ENCODE data around the gene TNFAIP8L1.
"Not testable (repeated sequence)": the region's sequence is repeated elsewhere in the genome, so short reads cannot be mapped to it uniquely, and the experiment has no call there.

The TNFAIP8L1 gene

GRCh38 chr19:4671185-4671851, 32.0 kb downstream of the TNFAIP8L1 start:
- Histone ChIP-seq H3K27me3 (ENCODE audit: low read depth, low read length) (no peaks in the 10 kb centered on the region), H3K36me3 (ENCODE audit: control insufficient read depth in 1 of 2, insufficient read depth in 2 of 2, low read length in 2 of 2) (peaks cover 9 to 14% of the 10 kb centered on the region in 2 donors), H3K9me3 (ENCODE audit: control insufficient read depth in 1 of 2, low read length in 2 of 2) (no peaks in the 10 kb centered on the region), H3K27ac (ENCODE audit: low read length) (no peak overlapping the region), H3K4me1 (ENCODE audit: control insufficient read depth in 1 of 2, insufficient read depth in 2 of 2, low read length in 2 of 2) (peaks cover 0 to 18% of the 10 kb centered on the region in 2 donors), H3K4me3 (ENCODE audit: low read depth in 1 of 2, low read length in 2 of 2) (no peak overlapping the region)

GRCh38 chr19:4673216-4673615, 33.9 kb downstream of the TNFAIP8L1 start:
- no peaks in the 10 kb centered on the region for H3K9me3 ChIP-seq (ENCODE audit: control insufficient read depth in 1 of 2, low read length in 2 of 2)
- no peak overlapping the region for H3K27ac ChIP-seq (ENCODE audit: low read length)
- H3K36me3 ChIP-seq (ENCODE audit: control insufficient read depth in 1 of 2, insufficient read depth in 2 of 2, low read length in 2 of 2): peaks cover 9 to 21% of the 10 kb centered on the region in 2 donors
- H3K4me3 ChIP-seq (ENCODE audit: low read depth in 1 of 2, low read length in 2 of 2): no peak overlapping the region
- H3K4me1 ChIP-seq (ENCODE audit: control insufficient read depth in 1 of 2, insufficient read depth in 2 of 2, low read length in 2 of 2): peaks cover 0 to 20% of the 10 kb centered on the region in 2 donors
- H3K27me3 ChIP-seq (ENCODE audit: low read depth, low read length): no peaks in the 10 kb centered on the region

GRCh38 chr19:4673726-4674125, 34.4 kb downstream of the TNFAIP8L1 start:
- no peaks in the 10 kb centered on the region for H3K27me3 ChIP-seq (ENCODE audit: low read depth, low read length)
- no peaks in the 10 kb centered on the region for H3K9me3 ChIP-seq (ENCODE audit: control insufficient read depth in 1 of 2, low read length in 2 of 2)
- H3K27ac ChIP-seq (ENCODE audit: low read length): no peak overlapping the region
- H3K4me1 ChIP-seq (ENCODE audit: control insufficient read depth in 1 of 2, insufficient read depth in 2 of 2, low read length in 2 of 2): peaks cover 0 to 14% of the 10 kb centered on the region in 2 donors
- H3K4me3 ChIP-seq (ENCODE audit: low read depth in 1 of 2, low read length in 2 of 2): no peak overlapping the region
- H3K36me3 ChIP-seq (ENCODE audit: control insufficient read depth in 1 of 2, insufficient read depth in 2 of 2, low read length in 2 of 2): peaks cover 8 to 25% of the 10 kb centered on the region in 2 donors

GRCh38 chr19:4675346-4675745, 36.0 kb downstream of the TNFAIP8L1 start:
- H3K36me3 ChIP-seq (ENCODE audit: control insufficient read depth in 1 of 2, insufficient read depth in 2 of 2, low read length in 2 of 2): peaks cover 8 to 34% of the 10 kb centered on the region in 2 donors
- no peaks in the 10 kb centered on the region for H3K9me3 ChIP-seq (ENCODE audit: control insufficient read depth in 1 of 2, low read length in 2 of 2)
- H3K4me3 ChIP-seq (ENCODE audit: low read depth in 1 of 2, low read length in 2 of 2): no peak overlapping the region
- no peaks in the 10 kb centered on the region for H3K27me3 ChIP-seq (ENCODE audit: low read depth, low read length)
- H3K4me1 ChIP-seq (ENCODE audit: control insufficient read depth in 1 of 2, insufficient read depth in 2 of 2, low read length in 2 of 2): peaks cover 0 to 4% of the 10 kb centered on the region in 2 donors
- no peak overlapping the region for H3K27ac ChIP-seq (ENCODE audit: low read length)

- Histone ChIP-seq H3K27ac (ENCODE audit: low read length) (no peak overlapping the region), H3K9me3 (ENCODE audit: control insufficient read depth in 1 of 2, low read length in 2 of 2) (no peaks in the 10 kb centered on the region), H3K27me3 (ENCODE audit: low read depth, low read length) (no peaks in the 10 kb centered on the region), H3K4me3 (ENCODE audit: low read depth in 1 of 2, low read length in 2 of 2) (no peak overlapping the region), H3K36me3 (ENCODE audit: control insufficient read depth in 1 of 2, insufficient read depth in 2 of 2, low read length in 2 of 2) (peaks cover 8 to 42% of the 10 kb centered on the region in 2 donors), H3K4me1 (ENCODE audit: control insufficient read depth in 1 of 2, insufficient read depth in 2 of 2, low read length in 2 of 2) (peaks cover 0 to 4% of the 10 kb centered on the region in 2 donors)
These were observed 37.8 kb downstream of the TNFAIP8L1 start for GRCh38 chr19:4676955-4677731.

GRCh38 chr19:4678881-4679790, 39.8 kb downstream of the TNFAIP8L1 start:
- Histone ChIP-seq H3K27ac (ENCODE audit: low read length) (no peak overlapping the region), H3K4me1 (ENCODE audit: control insufficient read depth in 1 of 2, insufficient read depth in 2 of 2, low read length in 2 of 2) (peaks cover 0 to 4% of the 10 kb centered on the region in 2 donors), H3K27me3 (ENCODE audit: low read depth, low read length) (no peaks in the 10 kb centered on the region), H3K36me3 (ENCODE audit: control insufficient read depth in 1 of 2, insufficient read depth in 2 of 2, low read length in 2 of 2) (peaks cover 11 to 62% of the 10 kb centered on the region in 2 donors), H3K4me3 (ENCODE audit: low read depth in 1 of 2, low read length in 2 of 2) (no peak overlapping the region), H3K9me3 (ENCODE audit: control insufficient read depth in 1 of 2, low read length in 2 of 2) (no peaks in the 10 kb centered on the region)

GRCh38 chr19:4680021-4680420, 40.7 kb downstream of the TNFAIP8L1 start:
- H3K9me3 ChIP-seq (ENCODE audit: control insufficient read depth in 1 of 2, low read length in 2 of 2); H3K4me1 ChIP-seq (ENCODE audit: control insufficient read depth in 1 of 2, insufficient read depth in 2 of 2, low read length in 2 of 2); H3K27ac ChIP-seq (ENCODE audit: low read length); H3K4me3 ChIP-seq (ENCODE audit: low read depth in 1 of 2, low read length in 2 of 2); H3K27me3 ChIP-seq (ENCODE audit: low read depth, low read length): not testable (repeated sequence)
- peaks cover 17 to 71% of the 10 kb centered on the region in 2 donors for H3K36me3 ChIP-seq (ENCODE audit: control insufficient read depth in 1 of 2, insufficient read depth in 2 of 2, low read length in 2 of 2)

- H3K27ac ChIP-seq (ENCODE audit: low read length): no peak overlapping the region
- H3K9me3 ChIP-seq (ENCODE audit: control insufficient read depth in 1 of 2, low read length in 2 of 2): no peaks in the 10 kb centered on the region
- no peaks in the 10 kb centered on the region for H3K4me1 ChIP-seq (ENCODE audit: control insufficient read depth in 1 of 2, insufficient read depth in 2 of 2, low read length in 2 of 2)
- no peaks in the 10 kb centered on the region for H3K27me3 ChIP-seq (ENCODE audit: low read depth, low read length)
- H3K4me3 ChIP-seq (ENCODE audit: low read depth in 1 of 2, low read length in 2 of 2): no peak overlapping the region
- peaks cover 25 to 79% of the 10 kb centered on the region in 2 donors for H3K36me3 ChIP-seq (ENCODE audit: control insufficient read depth in 1 of 2, insufficient read depth in 2 of 2, low read length in 2 of 2)
These were observed 43.3 kb downstream of the TNFAIP8L1 start for GRCh38 chr19:4682417-4683200.

- Histone ChIP-seq H3K4me1 (ENCODE audit: control insufficient read depth in 1 of 2, insufficient read depth in 2 of 2, low read length in 2 of 2) (no peaks in the 10 kb centered on the region), H3K27ac (ENCODE audit: low read length) (no peak overlapping the region), H3K36me3 (ENCODE audit: control insufficient read depth in 1 of 2, insufficient read depth in 2 of 2, low read length in 2 of 2) (peaks cover 22 to 86% of the 10 kb centered on the region in 2 donors), H3K27me3 (ENCODE audit: low read depth, low read length) (no peaks in the 10 kb centered on the region), H3K4me3 (ENCODE audit: low read depth in 1 of 2, low read length in 2 of 2) (no peak overlapping the region), H3K9me3 (ENCODE audit: control insufficient read depth in 1 of 2, low read length in 2 of 2) (no peaks in the 10 kb centered on the region)
These were observed 45.2 kb downstream of the TNFAIP8L1 start for GRCh38 chr19:4684312-4685095.

GRCh38 chr19:4686700-4687099, 47.4 kb downstream of the TNFAIP8L1 start:
- no peak overlapping the region for H3K27ac ChIP-seq (ENCODE audit: low read length)
- no peaks in the 10 kb centered on the region for H3K27me3 ChIP-seq (ENCODE audit: low read depth, low read length)
- no peaks in the 10 kb centered on the region for H3K9me3 ChIP-seq (ENCODE audit: control insufficient read depth in 1 of 2, low read length in 2 of 2)
- H3K4me3 ChIP-seq (ENCODE audit: low read depth in 1 of 2, low read length in 2 of 2): no peak overlapping the region
- peaks cover 33 to 92% of the 10 kb centered on the region in 2 donors for H3K36me3 ChIP-seq (ENCODE audit: control insufficient read depth in 1 of 2, insufficient read depth in 2 of 2, low read length in 2 of 2)
- H3K4me1 ChIP-seq (ENCODE audit: control insufficient read depth in 1 of 2, insufficient read depth in 2 of 2, low read length in 2 of 2): no peaks in the 10 kb centered on the region
